GM12872 (cell line): Measurements from ENCODE around the gene POMGNT2.

Experiments
- TF ChIP-seq, protein P1 (sequence below): IDR thresholded peaks from 3 replicates; pipeline ENCODE4 v1.5.1; 2011; ENCODE audit warnings: low read depth, mild to moderate bottlenecking, low read length, moderate library complexity; ENCODE audit not compliant: insufficient read depth

The POMGNT2 gene

DNA sequence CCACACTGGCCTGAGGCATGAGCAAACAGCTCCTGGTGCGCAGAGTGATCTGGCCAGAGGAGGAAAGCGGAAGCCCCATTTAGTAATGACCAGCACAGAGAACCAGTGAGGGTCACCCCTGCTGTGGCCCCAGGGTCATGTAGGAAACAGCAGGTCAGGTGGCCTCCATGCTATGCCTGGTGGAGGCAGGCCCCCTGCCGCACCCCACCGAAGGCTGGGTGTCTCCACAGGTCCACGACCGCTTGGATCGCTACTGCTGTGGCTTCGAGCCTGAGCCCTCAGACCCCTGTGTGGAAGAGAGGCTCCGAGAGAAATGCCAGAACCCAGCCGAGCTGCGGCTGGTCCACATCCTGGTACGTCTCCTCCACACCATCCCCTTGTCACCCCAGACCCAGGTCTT lies 52.6 kb downstream of the POMGNT2 start:
- TF ChIP-seq, protein P1, sequence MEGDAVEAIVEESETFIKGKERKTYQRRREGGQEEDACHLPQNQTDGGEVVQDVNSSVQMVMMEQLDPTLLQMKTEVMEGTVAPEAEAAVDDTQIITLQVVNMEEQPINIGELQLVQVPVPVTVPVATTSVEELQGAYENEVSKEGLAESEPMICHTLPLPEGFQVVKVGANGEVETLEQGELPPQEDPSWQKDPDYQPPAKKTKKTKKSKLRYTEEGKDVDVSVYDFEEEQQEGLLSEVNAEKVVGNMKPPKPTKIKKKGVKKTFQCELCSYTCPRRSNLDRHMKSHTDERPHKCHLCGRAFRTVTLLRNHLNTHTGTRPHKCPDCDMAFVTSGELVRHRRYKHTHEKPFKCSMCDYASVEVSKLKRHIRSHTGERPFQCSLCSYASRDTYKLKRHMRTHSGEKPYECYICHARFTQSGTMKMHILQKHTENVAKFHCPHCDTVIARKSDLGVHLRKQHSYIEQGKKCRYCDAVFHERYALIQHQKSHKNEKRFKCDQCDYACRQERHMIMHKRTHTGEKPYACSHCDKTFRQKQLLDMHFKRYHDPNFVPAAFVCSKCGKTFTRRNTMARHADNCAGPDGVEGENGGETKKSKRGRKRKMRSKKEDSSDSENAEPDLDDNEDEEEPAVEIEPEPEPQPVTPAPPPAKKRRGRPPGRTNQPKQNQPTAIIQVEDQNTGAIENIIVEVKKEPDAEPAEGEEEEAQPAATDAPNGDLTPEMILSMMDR, result no peak

DNA sequence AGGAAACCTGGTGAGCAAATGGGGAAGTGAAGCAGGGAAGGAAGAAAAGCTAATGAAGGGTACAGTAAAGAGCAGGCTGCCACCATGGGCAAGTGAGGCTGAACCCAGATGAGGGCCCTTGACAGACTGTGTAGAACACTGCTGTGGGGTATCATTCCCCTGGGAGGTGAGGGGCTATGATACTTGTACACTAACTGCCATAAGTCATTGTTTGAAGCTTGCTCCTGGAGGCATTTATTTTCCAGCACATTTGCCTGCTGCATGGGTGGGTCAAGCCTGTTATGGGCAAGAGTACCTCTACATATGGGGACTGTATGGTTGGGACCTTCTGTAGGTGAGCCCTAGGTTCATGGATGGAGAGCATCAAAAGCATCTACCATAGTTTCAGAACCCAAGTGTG lies 57.4 kb downstream of the POMGNT2 start:
- TF ChIP-seq, protein P1, result no peak

DNA sequence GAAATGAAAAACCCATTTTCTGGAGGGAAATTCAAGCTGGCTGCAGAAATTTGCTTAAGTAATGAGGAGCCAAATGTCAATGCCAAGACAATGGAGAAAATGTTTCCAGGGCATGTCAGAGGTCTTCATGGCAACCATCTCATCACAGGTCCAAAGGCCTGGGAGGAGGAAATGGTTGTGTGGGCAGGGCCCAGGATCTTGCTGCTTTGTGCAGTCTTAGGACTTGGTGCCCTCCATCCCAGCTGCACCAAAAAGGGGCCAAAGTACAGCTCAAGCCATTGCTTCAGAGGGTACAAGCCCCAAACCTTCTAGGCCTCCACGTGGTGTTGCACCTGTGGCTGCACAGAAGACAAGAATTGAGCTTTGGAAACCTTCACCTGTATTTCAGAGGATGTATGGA lies 59.3 kb downstream of the POMGNT2 start:
- TF ChIP-seq, protein P1, result no peak

DNA sequence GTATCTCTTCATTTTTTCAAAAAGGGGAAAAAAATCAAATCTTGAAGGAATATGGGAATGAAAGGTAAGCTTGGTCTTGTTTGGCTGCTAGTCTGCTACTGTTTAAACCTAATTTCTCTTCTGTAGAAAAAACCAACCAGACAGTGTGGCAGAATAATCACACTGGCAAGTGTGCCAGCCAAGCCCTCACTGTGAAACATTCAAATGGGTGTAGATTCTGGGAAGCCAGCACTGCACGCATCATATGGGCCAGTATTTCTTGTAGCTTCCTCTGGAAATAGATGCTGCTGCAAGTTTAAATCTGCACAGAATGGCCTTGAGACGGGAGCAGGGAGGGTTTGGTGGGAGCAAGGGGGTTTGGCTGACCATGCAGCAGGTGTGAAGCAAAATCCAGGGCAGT lies 62.1 kb downstream of the POMGNT2 start:
- TF ChIP-seq, protein P1, result no peak

DNA sequence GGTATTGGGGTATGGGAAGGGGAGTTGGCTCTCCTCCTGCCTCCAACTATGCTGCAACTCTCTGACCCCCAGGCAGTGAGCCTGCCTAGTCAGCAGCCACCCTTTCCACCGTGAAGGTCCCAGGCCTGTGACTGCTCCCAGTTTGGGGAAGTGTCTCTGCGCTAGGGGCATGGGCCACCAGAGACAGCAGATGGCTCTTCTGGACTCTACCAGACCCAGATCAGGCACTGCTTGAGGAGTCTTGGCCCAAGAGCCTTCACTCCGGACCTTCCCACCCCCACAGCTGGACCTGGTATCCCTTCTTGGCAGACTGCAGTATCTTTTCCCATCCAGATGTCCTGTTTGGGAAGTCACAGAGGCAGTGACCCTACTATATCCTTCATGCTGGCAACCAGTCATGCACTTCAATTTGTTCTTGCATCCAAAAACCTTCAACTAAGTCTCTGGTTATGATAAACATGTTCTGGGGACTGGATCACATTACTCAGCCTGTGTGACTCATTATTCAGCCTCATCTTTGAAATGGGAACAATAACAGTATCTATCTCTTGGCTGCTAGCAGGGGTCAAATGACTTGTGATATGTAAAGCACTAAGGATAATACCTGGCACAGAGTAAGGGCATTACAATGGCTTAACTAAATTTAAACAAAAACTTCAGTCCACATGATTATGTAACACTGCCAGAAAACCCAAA lies 62.7 kb downstream of the POMGNT2 start:
- TF ChIP-seq, protein P1, result no peak

DNA sequence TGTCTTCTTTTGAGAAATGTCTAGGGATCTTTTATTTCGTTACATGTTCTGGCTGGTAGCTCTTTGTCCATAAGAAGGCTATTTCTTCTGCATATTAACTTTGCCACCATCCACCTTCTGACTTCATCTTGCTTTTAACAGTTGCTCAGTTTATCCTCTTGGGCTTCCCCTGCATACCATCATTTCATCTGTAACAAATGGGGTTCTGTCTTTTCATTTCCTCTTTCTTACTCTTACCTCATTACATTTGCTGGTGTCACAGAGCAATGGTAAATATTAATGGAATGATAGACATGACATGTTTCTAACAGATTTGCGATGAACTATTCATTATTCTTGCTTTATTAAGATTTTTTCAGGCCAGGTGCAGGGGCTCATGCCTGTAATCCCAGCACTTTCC lies 64.4 kb downstream of the POMGNT2 start:
- TF ChIP-seq, protein P1, result no peak

DNA sequence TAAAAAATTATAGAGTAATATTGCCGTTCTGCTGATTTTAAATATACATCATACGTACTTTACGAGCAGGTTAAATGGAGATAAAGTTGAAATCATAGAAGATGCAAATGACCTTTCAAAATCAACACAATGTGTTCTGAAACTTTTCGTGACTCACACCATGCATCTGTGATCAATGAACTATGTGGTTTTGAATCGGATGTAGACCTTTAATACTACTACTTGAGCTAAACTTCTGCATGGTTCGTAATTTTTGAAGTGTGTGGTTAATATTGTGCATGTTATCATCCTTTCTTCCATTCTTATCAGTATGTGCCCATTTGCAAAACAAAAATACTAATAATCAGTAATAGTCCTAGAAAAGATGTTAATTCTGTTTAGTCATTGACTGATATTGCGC lies 67.9 kb downstream of the POMGNT2 start:
- TF ChIP-seq, protein P1, result no peak
